ENCODE measurements around the gene LGR6.
"Not testable (repeated sequence)": the region's sequence is repeated elsewhere in the genome, so short reads cannot be mapped to it uniquely, and the experiment has no call there.

Gene LGR6

DNA sequence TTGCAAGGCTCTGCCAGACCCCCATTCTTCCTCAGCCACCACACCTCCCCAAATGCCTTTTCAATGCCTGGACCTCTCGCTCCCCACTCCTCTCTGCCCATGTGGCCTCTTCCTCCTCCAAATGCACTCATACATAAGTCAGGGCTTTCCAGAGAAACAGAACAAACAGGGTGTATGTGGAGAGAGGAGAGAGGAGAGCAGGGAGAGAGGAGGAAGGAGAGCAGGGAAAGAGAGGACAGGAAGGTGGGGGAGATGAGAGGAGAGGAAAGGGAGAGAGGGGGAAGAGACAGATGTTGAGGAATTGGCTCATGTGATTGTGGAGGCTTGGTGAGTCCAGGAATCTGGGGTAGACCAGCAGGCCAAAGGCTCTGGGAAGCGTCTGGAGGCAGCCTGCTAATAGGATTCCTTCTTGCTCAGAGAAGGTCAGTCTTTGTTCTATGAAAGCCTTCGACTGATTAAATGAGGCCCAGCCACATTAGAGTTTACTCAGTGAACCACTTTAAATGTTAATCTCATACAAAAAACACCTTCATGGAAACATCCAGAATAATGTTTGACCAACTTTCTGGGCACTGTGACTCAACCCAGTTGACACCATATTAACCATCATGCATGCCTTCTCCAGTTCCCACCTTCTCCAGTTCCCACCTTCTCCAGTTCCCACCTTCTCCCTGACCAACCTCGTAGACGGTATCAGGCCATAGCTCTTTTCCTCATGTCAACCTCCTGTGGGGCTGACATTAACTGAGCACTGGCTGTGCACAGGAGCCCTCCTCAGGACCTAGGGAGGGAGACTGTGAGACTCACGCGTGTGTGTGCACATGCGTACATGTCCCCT lies 11.3 kb upstream of the LGR6 start:
- no peaks in the 10 kb centered on the region for H3K9me3 ChIP-seq (ENCODE audit: control insufficient read depth, insufficient read depth, low read depth, low read length)
- H3K9ac ChIP-seq (ENCODE audit: low read length) = no peak overlapping the region
- peaks cover 3% of the 10 kb centered on the region; the same call in 1 of the 2 replicates for H3K27me3 ChIP-seq (ENCODE audit: control insufficient read depth, insufficient read depth, low read length)
- no peak overlapping the region for H3K4me3 ChIP-seq (ENCODE audit: low read depth, low read length)
- no peaks in the 10 kb centered on the region for H3K36me3 ChIP-seq (ENCODE audit: control insufficient read depth, insufficient read depth, low read length)
- H3K4me1 ChIP-seq (ENCODE audit: control insufficient read depth, insufficient read depth, low read length) = peaks cover 6% of the 10 kb centered on the region
- no peak overlapping the region for H3K27ac ChIP-seq (ENCODE audit: low read depth, low read length)

DNA sequence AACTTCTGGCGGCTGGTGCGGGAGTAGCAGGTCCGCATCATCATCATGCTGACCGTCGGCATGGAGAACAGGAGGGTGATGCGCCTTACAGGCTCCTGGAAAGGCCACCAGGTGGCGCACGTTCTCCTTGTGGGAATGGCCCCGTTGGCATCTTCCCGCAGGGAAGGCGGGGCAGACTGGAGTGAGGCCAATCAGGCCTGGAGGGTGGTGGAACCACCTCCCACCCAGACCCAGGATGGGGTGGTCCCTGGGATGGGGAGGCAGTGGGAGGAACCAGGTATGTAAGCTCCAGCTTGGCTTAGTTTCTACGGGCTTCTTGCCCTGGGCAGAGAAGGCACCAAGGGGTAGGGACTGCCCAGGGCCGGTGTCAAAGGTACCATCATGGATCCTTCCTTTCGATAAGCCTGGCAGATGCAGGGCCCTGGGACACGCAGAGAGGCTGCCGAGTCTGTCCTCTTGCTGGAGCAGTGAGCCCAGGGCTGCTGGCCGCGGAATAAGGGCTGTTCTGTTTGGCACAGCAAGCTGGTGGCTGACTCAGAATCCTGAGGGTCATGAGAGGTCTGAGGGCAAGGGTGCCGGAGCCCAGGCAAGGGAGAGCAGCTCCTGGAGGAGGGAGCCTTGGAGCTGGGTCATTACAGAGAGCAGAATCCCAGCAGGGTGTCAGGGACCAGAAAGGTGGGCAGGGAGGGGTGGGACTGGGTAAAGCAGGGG lies 8.7 kb upstream of the LGR6 start:
- H3K4me3 ChIP-seq (ENCODE audit: low read depth, low read length) = peak overlapping the region; percentile 27; the same call in 1 of the 2 replicates
- H3K9ac ChIP-seq (ENCODE audit: low read length) = no peak overlapping the region
- peaks cover 3% of the 10 kb centered on the region; the same call in 1 of the 2 replicates for H3K27me3 ChIP-seq (ENCODE audit: control insufficient read depth, insufficient read depth, low read length)
- peaks cover 11% of the 10 kb centered on the region for H3K4me1 ChIP-seq (ENCODE audit: control insufficient read depth, insufficient read depth, low read length)
- no peaks in the 10 kb centered on the region for H3K9me3 ChIP-seq (ENCODE audit: control insufficient read depth, insufficient read depth, low read depth, low read length)
- H3K27ac ChIP-seq (ENCODE audit: low read depth, low read length) = no peak overlapping the region
- no peaks in the 10 kb centered on the region for H3K36me3 ChIP-seq (ENCODE audit: control insufficient read depth, insufficient read depth, low read length)

DNA sequence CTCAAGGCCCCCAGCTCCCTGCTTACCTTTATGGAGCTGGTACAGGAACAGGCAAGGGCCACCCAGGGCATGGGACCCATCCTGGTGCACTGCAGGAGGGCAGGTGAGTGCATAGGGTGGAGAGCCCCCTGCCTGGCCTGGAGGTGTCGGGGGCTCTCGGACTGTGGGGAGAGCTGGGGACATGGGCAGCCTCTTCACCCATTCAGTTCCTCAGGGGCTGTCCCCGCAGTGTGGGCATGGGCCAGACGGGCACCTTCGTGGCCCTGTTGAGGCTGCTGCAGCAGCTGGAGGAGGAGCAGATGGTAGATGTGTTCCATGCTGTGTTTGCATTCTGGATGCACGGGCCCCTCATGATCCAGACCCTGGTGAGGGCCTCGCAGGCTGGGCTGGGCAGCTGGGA lies 7.3 kb upstream of the LGR6 start:
- Histone ChIP-seq H3K4me1 (ENCODE audit: control insufficient read depth, insufficient read depth, low read length) (peaks cover 11% of the 10 kb centered on the region), H3K9ac (ENCODE audit: low read length) (no peak overlapping the region), H3K36me3 (ENCODE audit: control insufficient read depth, insufficient read depth, low read length) (no peaks in the 10 kb centered on the region), H3K9me3 (ENCODE audit: control insufficient read depth, insufficient read depth, low read depth, low read length) (no peaks in the 10 kb centered on the region), H3K27me3 (ENCODE audit: control insufficient read depth, insufficient read depth, low read length) (no peaks in the 10 kb centered on the region; the same call in 1 of the 2 replicates), H3K4me3 (ENCODE audit: low read depth, low read length) (no peak overlapping the region), H3K27ac (ENCODE audit: low read depth, low read length) (no peak overlapping the region)

DNA sequence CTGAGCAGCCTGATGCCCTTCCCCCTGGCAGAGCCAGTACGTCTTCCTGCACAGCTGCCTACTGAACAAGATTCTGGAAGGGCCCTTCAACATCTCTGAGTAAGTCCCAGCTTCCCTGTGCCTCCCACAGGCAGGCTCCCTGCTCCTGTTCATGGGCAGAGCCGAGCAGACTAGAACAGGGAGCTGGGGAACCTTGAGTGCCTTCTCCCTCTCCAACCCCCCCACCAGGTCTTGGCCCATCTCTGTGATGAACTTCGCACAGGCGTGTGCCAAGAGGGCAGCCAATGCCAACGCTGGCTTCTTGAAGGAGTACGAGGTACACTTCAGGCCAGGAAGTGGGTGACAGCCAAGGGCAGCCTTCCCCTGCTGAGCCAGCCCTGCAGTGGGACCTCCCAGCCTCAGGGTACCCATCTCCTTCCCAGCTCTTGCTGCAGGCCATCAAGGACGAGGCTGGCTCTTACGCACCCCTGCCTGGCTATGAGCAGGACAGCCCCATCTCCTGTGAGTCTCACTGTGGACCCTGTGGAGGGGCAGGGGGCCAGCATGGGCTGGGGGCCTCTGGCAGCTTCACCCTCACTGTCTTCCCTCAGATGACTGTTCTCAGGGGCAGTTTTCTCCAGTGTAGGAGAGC lies 6.4 kb upstream of the LGR6 start:
- peaks cover 11% of the 10 kb centered on the region for H3K4me1 ChIP-seq (ENCODE audit: control insufficient read depth, insufficient read depth, low read length)
- H3K36me3 ChIP-seq (ENCODE audit: control insufficient read depth, insufficient read depth, low read length) = no peaks in the 10 kb centered on the region
- no peaks in the 10 kb centered on the region for H3K9me3 ChIP-seq (ENCODE audit: control insufficient read depth, insufficient read depth, low read depth, low read length)
- no peaks in the 10 kb centered on the region; the same call in 1 of the 2 replicates for H3K27me3 ChIP-seq (ENCODE audit: control insufficient read depth, insufficient read depth, low read length)
- H3K4me3 ChIP-seq (ENCODE audit: low read depth, low read length) = no peak overlapping the region
- H3K9ac ChIP-seq (ENCODE audit: low read length) = no peak overlapping the region
- H3K27ac ChIP-seq (ENCODE audit: low read depth, low read length) = no peak overlapping the region

DNA sequence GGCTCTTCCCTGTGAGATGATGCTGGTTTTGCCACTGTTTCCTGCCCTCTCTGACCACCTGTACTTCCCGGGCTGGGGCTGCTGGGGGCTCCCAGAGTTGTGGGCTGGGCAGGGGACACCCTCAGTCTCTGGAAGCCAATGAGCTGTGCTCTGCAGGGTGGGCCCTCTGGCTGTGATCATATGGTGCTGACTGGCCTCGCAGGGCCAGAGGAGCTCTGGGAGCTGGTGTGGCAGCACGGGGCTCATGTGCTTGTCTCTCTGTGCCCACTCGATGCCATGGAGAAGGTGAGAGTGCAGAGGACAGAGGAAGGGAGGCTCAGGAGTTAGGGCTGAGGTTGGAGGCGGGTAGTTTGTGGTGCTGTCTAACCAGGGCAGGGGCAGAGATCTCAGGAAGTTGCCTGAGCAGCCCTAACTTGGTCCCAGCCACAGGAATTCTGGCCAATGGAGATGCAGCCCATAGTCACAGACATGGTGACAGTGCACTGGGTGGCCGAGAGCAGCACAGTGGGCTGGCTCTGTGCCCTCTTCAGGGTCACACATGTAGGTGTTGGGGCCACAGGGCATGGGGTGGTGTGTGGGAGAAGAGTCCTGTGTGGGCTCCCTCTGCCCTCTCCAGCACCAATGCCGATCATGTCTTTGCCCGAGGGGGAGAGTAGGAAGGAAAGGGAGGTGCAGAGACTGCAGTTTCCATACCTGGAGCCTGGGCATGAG lies 5.7 kb upstream of the LGR6 start:
- H3K27ac ChIP-seq (ENCODE audit: low read depth, low read length) = no peak overlapping the region
- no peaks in the 10 kb centered on the region for H3K36me3 ChIP-seq (ENCODE audit: control insufficient read depth, insufficient read depth, low read length)
- H3K9me3 ChIP-seq (ENCODE audit: control insufficient read depth, insufficient read depth, low read depth, low read length) = no peaks in the 10 kb centered on the region
- no peak overlapping the region for H3K4me3 ChIP-seq (ENCODE audit: low read depth, low read length)
- H3K4me1 ChIP-seq (ENCODE audit: control insufficient read depth, insufficient read depth, low read length) = peaks cover 11% of the 10 kb centered on the region
- peaks cover 3% of the 10 kb centered on the region for H3K27me3 ChIP-seq (ENCODE audit: control insufficient read depth, insufficient read depth, low read length)
- no peak overlapping the region for H3K9ac ChIP-seq (ENCODE audit: low read length)

DNA sequence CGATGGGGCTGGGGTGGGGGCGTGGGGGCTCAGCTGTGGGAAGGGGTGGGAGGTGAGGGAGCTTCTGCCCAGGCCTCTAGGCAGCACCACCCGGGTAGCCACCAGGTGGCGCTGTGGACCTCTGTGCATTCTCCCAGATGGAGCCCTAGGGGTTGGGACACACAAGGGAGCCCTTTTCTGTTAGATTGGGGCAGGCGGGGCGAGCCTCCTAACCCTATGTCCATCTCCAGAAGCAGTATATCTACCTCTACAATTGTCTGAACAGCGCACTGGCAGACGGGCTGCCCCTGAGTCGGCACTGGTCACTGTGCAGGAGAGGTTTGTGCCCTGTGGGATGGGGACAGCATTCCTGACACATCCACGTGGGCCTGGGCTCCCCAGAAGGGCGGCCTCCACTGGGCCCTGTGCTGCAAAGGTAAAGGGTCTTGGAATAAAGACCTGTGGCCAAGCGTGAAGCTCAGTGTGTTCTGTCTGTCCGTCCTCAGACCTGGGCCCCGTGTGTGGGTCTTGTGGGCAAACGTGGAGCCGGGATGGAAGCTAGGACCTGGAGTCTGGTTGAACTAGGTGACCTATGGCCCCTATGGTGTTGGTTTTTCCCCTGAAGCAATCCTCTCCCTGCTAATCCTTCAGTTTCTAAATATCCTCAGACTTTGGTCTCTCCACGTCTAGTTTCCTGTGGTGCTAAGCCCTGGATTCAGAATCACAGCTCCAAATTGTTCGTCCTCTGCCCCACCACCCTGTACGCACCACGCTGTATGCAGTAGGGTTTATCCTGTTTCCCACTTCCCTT lies 4.4 kb upstream of the LGR6 start:
- Histone ChIP-seq H3K27me3 (ENCODE audit: control insufficient read depth, insufficient read depth, low read length) (peaks cover 16% of the 10 kb centered on the region), H3K4me1 (ENCODE audit: control insufficient read depth, insufficient read depth, low read length) (peaks cover 20% of the 10 kb centered on the region), H3K27ac (ENCODE audit: low read depth, low read length) (no peak overlapping the region), H3K36me3 (ENCODE audit: control insufficient read depth, insufficient read depth, low read length) (no peaks in the 10 kb centered on the region), H3K4me3 (ENCODE audit: low read depth, low read length) (no peak overlapping the region), H3K9me3 (ENCODE audit: control insufficient read depth, insufficient read depth, low read depth, low read length) (no peaks in the 10 kb centered on the region), H3K9ac (ENCODE audit: low read length) (no peak overlapping the region)

DNA sequence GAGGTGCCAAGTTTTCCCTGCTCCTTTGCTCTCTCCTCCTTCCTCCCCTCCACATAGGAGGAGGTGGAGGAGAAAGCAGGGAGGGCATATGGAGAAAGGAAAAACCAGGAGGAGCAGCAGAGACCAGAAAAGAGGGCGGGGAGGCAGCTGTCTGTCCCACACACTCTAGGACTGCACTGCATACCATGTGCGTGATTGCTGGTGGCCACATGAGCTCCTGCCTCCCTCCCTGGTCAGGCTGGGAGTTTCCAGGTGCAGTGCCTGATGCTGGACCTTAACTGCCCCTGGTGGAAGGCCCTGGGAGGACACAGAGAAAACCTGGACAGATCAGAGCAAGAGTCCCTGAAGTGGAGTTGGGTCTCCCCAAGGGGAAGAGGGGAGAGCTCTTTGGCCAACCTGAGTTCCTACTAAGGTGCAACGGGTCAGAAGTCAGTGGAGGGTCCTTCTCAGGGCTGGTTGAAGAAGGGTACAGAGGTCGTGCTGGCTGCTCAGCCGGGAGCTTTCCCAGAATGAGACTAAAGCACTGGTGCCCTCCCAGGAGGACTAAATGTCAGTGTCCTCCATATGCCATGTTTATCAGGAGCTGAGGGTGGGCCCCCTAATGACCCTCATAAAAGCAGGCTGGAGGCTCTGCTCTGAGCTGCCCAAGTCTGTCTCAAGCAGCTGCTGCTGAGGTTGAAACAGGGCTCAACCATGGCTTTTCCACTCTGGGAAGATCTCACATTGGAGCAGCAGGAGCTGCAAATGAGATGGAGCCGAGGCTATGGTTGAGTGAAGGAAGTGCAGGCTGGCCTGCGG lies 3.5 kb upstream of the LGR6 start:
- Histone ChIP-seq H3K27me3 (ENCODE audit: control insufficient read depth, insufficient read depth, low read length) (peaks cover 25% of the 10 kb centered on the region), H3K27ac (ENCODE audit: low read depth, low read length) (no peak overlapping the region), H3K9ac (ENCODE audit: low read length) (no peak overlapping the region), H3K4me3 (ENCODE audit: low read depth, low read length) (no peak overlapping the region), H3K4me1 (ENCODE audit: control insufficient read depth, insufficient read depth, low read length) (peaks cover 18% of the 10 kb centered on the region), H3K9me3 (ENCODE audit: control insufficient read depth, insufficient read depth, low read depth, low read length) (no peaks in the 10 kb centered on the region), H3K36me3 (ENCODE audit: control insufficient read depth, insufficient read depth, low read length) (no peaks in the 10 kb centered on the region)

DNA sequence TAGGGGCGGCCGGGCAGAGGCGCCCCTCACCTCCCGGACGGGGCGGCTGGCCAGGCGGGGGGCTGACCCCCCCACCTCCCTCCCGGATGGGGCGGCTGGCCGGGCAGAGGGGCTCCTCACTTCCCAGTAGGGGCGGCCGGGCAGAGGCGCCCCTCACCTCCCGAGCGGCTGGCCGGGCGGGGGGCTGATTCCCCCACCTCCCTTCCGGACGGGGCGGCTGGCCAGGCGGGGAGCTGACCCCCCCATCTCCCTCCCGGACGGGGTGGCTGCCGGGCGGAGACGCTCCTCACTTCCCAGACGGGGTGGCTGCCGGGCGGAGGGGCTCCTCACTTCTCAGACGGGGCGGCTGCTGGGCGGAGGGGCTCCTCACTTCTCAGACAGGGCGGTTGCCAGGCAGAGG lies 2.2 kb upstream of the LGR6 start:
- not testable (repeated sequence) for H3K9ac ChIP-seq (ENCODE audit: low read length); H3K36me3 ChIP-seq (ENCODE audit: control insufficient read depth, insufficient read depth, low read length); H3K27ac ChIP-seq (ENCODE audit: low read depth, low read length); H3K9me3 ChIP-seq (ENCODE audit: control insufficient read depth, insufficient read depth, low read depth, low read length); H3K4me3 ChIP-seq (ENCODE audit: low read depth, low read length)
- Histone ChIP-seq H3K4me1 (ENCODE audit: control insufficient read depth, insufficient read depth, low read length) (peaks cover 16% of the 10 kb centered on the region; the same call in 1 of the 2 replicates), H3K27me3 (ENCODE audit: control insufficient read depth, insufficient read depth, low read length) (peaks cover 38% of the 10 kb centered on the region)

DNA sequence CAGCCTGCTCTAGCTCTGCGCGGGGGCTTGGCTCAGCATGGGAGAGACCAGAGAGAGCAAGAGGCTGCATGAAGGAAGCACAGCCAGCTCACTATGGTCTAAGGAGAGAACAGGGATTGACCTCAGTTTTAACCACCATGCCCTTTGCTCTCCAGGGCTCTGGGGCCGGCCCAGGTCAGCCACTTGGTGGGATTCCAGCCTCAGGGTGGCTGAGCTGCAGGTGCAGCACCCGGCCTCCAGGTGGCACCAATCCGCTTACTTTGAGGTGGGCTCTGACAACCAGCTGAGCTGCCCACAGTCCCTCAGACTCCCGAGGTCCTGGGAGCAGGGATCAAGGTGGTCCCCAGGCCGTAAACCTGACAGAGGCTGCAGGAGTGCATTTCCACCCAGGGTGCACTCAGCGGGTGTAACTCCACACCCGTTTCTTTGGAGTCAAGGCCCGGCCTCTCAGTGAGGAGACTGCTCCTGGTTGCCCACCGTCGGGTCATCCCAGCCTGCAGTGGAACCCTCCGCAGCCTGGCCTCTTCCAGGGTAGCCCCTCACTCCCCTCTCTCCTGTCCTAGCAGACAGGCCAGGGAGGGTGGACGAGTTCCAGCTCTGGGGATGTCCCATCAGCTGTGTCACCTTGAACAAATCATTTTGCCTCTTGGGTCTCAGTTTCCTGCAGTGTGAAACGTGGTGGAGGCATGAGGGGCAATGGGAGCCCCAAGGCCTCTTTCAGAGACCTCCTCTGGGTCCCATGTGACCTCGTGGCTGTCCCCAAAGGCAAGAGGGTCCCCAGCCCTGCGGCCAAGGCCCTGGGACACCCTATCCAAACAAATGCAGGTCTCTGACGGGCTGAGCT lies 607 bp upstream of the LGR6 start:
- Histone ChIP-seq H3K27me3 (ENCODE audit: control insufficient read depth, insufficient read depth, low read length) (peaks cover 38% of the 10 kb centered on the region), H3K36me3 (ENCODE audit: control insufficient read depth, insufficient read depth, low read length) (no peaks in the 10 kb centered on the region), H3K9ac (ENCODE audit: low read length) (no peak overlapping the region), H3K4me3 (ENCODE audit: low read depth, low read length) (peak overlapping the region; percentile 51), H3K4me1 (ENCODE audit: control insufficient read depth, insufficient read depth, low read length) (peaks cover 16% of the 10 kb centered on the region; the same call in 1 of the 2 replicates), H3K27ac (ENCODE audit: low read depth, low read length) (no peak overlapping the region), H3K9me3 (ENCODE audit: control insufficient read depth, insufficient read depth, low read depth, low read length) (no peaks in the 10 kb centered on the region)

Measured in HUES6 (cell line).